ENCODE measurements around the gene DAZAP1. TPM values are rescaled to one million over a fixed set of nuclear protein-coding genes. Genes with fewer than 3 reads are reported as not detected.

Gene DAZAP1
- total and polyA plus RNA-seq, 2 experiments from 2014 or later, result 35.8 to 46.8 TPM

DNA sequence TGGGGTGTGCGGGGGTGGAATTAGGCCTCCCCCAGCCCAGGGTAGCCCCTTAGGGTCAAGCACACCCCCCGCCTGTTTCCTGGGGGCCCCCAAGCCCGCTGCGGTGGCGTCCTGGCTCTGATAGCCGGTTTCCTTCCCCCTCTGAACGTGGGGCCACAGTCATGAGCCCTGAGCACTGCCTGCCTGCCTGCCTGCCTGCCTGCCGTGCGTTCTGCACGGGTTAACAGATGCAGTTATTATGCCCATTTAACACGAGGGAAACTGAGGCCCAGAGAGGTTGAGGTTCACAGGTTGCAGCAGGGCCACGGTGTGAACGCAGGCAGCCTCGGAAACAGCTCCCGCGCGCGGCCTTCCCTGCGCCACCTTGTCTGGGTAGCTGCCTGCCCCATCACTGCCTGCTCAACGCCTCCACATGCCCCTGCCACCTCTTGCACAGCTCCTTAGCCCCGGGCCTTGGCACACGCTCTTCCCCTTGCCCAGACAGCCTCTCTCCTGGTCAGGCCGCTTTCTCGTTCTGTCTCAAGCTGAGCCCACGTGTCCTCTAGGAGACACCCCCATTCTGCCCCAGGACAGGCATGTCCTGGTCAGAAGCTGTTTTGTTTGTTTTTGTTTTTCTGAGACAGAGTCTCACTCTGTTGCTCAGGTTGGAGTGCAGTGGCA is 4.8 kb upstream of the DAZAP1 start:
- TF ChIP-seq, protein P1, sequence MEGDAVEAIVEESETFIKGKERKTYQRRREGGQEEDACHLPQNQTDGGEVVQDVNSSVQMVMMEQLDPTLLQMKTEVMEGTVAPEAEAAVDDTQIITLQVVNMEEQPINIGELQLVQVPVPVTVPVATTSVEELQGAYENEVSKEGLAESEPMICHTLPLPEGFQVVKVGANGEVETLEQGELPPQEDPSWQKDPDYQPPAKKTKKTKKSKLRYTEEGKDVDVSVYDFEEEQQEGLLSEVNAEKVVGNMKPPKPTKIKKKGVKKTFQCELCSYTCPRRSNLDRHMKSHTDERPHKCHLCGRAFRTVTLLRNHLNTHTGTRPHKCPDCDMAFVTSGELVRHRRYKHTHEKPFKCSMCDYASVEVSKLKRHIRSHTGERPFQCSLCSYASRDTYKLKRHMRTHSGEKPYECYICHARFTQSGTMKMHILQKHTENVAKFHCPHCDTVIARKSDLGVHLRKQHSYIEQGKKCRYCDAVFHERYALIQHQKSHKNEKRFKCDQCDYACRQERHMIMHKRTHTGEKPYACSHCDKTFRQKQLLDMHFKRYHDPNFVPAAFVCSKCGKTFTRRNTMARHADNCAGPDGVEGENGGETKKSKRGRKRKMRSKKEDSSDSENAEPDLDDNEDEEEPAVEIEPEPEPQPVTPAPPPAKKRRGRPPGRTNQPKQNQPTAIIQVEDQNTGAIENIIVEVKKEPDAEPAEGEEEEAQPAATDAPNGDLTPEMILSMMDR (IDR thresholded peaks at IDR 0.05; ENCODE audit: poor library complexity), result no peak
- TF ChIP-seq EZH2 (IDR thresholded peaks at IDR 0.05; ENCODE audit: borderline replicate concordance), result no peak
- no peak for TF ChIP-seq EZH2phosphoT487 (IDR thresholded peaks at IDR 0.05; ENCODE audit: low read depth, severe bottlenecking, unreplicated experiment)
- Histone ChIP-seq H3K4me1 (ENCODE audit: insufficient read depth) (peaks cover 8% of the 10 kb centered on the region), H3K79me2 (no peaks in the 10 kb centered on the region), H3K36me3 (replicated peaks; ENCODE audit: insufficient read depth, low read depth) (no peaks in the 10 kb centered on the region), H3K4me3 (no peak overlapping the region), H2AFZ (no peak overlapping the region), H3K4me2 (no peak overlapping the region), H3K9me3 (ENCODE audit: low read depth) (no peaks in the 10 kb centered on the region), H4K20me1 (ENCODE audit: insufficient read depth, poor library complexity, severe bottlenecking) (no peaks in the 10 kb centered on the region), H3K27ac (no peak overlapping the region), H3K27me3 (no peaks in the 10 kb centered on the region), H3K9me2 (replicated peaks; ENCODE audit: insufficient read depth) (no peaks in the 10 kb centered on the region)
- 83% methylated on average over 21 of the region's 25 CpGs for WGBS (ENCODE audit: low lambda C conversion rate, missing lambda C conversion rate)
- DNase-seq (ENCODE audit: low spot score), result no peak

DNA sequence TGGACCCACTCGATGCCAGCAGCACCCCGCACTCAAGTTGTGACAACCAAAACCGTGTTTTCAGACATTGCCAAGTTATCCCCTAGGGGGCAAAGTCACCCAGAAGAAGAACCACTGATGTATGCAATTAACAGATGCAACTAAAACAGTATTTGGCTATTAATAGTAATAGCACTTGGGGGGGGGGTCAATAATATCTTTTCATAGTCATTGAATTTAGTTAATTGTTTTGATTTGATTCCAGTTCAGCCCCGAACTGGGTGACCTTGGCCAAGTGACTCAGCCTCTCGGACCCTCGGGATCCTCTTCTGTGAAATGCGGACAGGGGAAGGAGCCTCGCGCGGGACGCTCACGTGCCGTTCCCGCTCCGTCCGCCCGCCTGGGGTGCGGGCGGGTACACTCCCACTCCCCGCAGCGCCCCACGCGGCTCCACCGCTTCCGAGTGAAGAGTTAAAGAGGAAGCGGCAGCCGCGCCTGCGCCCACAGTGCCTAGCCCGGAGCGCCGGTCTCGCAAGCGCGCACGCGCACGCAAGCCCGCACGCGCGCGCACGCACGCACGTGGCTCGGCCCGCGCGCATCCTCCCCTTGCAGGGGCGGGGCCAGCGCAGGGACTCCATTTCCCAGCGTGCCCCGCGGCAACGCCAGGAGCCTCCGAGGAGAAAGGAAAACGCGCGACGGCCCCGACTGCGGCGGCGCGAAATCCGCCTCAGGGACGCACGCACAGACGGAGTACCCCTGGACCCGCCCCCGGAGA is 435 bp upstream of the DAZAP1 start:
- TF ChIP-seq, protein P1 (IDR thresholded peaks at IDR 0.05; ENCODE audit: poor library complexity), result peak; percentile 52
- TF ChIP-seq EZH2phosphoT487 (IDR thresholded peaks at IDR 0.05; ENCODE audit: low read depth, severe bottlenecking, unreplicated experiment), result no peak
- TF ChIP-seq EZH2 (IDR thresholded peaks at IDR 0.05; ENCODE audit: borderline replicate concordance), result no peak
- Histone ChIP-seq H3K9me3 (ENCODE audit: low read depth) (no peaks in the 10 kb centered on the region), H3K36me3 (replicated peaks; ENCODE audit: insufficient read depth, low read depth) (no peaks in the 10 kb centered on the region), H4K20me1 (ENCODE audit: insufficient read depth, poor library complexity, severe bottlenecking) (peaks cover 40% of the 10 kb centered on the region), H3K4me2 (peak overlapping the region; percentile 83), H3K4me1 (ENCODE audit: insufficient read depth) (peaks cover 35% of the 10 kb centered on the region), H3K9me2 (replicated peaks; ENCODE audit: insufficient read depth) (no peaks in the 10 kb centered on the region), H3K4me3 (peak overlapping the region; percentile 66), H2AFZ (peak overlapping the region; percentile 60), H3K79me2 (peaks cover 42% of the 10 kb centered on the region), H3K27me3 (no peaks in the 10 kb centered on the region), H3K27ac (peak overlapping the region; percentile 83)
- 1% methylated on average over 68 of the region's 72 CpGs for WGBS (ENCODE audit: low lambda C conversion rate, missing lambda C conversion rate)
- peak; percentile 100 for DNase-seq (ENCODE audit: low spot score)

DNA sequence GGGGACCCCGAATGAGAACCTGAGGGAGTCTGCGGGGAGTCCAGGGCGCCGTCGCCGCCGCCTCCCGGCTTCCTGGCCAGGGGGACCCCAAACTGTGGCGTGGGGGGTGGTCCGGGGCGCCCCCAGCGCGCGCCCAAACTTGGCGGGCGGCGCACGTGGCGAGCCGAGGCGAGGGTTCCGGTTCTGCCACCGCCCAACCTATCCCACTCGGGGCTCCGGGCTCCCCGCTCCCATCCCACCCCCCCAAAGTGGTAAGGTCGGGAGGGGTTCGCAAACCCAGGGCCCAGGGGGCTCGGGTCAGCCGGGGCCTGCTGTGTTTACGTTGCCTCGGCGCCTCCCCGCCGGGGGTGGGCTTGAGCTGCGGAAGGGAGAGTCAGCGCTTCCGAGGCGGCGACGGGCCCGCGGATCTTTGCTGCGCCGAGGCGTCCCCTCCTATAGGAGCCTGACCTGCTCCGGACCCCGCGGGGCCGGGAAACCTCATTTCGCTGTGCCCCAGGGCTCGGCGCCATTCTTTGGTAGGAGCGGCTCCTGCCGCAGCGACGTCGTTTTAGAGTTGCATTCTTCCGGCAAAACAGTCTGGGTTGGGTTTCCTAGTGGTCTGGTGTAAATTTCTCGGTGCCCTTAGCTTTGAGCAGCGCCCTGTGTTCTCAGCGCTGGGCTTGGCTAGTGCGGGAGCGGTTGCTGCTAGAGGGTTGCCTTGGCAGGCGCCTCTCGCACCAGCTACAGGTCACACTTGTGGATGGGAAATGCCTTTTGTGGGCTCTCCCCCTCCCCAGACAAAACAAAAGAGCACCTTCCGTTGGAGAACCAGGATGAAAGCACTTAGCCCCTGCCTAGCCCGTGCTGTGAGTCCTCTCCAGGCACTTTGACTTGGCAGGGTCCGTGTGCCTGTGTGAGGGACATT is 1.2 kb downstream of the DAZAP1 start:
- peak overlapping the region; percentile 100 for H3K4me3 ChIP-seq
- no peaks in the 10 kb centered on the region for H3K9me2 ChIP-seq (replicated peaks; ENCODE audit: insufficient read depth)
- peaks cover 56% of the 10 kb centered on the region for H4K20me1 ChIP-seq (ENCODE audit: insufficient read depth, poor library complexity, severe bottlenecking)
- peak overlapping the region; percentile 99 for H3K4me2 ChIP-seq
- TF ChIP-seq EZH2phosphoT487 (IDR thresholded peaks at IDR 0.05; ENCODE audit: low read depth, severe bottlenecking, unreplicated experiment), result no peak
- TF ChIP-seq, protein P1 (IDR thresholded peaks at IDR 0.05; ENCODE audit: poor library complexity), result no peak
- TF ChIP-seq EZH2 (IDR thresholded peaks at IDR 0.05; ENCODE audit: borderline replicate concordance), result no peak
- peaks cover 58% of the 10 kb centered on the region for H3K79me2 ChIP-seq
- WGBS (ENCODE audit: low lambda C conversion rate, missing lambda C conversion rate), result under 1% methylated on average over 55 of the region's 69 CpGs
- H3K27me3 ChIP-seq, result no peaks in the 10 kb centered on the region
- H3K9me3 ChIP-seq (ENCODE audit: low read depth), result no peaks in the 10 kb centered on the region
- no peaks in the 10 kb centered on the region for H3K36me3 ChIP-seq (replicated peaks; ENCODE audit: insufficient read depth, low read depth)
- peaks cover 32% of the 10 kb centered on the region for H3K4me1 ChIP-seq (ENCODE audit: insufficient read depth)
- peak; percentile 70 for DNase-seq (ENCODE audit: low spot score)
- peak overlapping the region; percentile 99 for H3K27ac ChIP-seq
- H2AFZ ChIP-seq, result no peak overlapping the region

All from hepatocyte (in vitro differentiated cells).